ENCODE measurements around the gene BCL6B.
"Not testable (repeated sequence)": the region's sequence is repeated elsewhere in the genome, so short reads cannot be mapped to it uniquely, and the experiment has no call there.

The BCL6B gene, protein sequence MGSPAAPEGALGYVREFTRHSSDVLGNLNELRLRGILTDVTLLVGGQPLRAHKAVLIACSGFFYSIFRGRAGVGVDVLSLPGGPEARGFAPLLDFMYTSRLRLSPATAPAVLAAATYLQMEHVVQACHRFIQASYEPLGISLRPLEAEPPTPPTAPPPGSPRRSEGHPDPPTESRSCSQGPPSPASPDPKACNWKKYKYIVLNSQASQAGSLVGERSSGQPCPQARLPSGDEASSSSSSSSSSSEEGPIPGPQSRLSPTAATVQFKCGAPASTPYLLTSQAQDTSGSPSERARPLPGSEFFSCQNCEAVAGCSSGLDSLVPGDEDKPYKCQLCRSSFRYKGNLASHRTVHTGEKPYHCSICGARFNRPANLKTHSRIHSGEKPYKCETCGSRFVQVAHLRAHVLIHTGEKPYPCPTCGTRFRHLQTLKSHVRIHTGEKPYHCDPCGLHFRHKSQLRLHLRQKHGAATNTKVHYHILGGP

DNA sequence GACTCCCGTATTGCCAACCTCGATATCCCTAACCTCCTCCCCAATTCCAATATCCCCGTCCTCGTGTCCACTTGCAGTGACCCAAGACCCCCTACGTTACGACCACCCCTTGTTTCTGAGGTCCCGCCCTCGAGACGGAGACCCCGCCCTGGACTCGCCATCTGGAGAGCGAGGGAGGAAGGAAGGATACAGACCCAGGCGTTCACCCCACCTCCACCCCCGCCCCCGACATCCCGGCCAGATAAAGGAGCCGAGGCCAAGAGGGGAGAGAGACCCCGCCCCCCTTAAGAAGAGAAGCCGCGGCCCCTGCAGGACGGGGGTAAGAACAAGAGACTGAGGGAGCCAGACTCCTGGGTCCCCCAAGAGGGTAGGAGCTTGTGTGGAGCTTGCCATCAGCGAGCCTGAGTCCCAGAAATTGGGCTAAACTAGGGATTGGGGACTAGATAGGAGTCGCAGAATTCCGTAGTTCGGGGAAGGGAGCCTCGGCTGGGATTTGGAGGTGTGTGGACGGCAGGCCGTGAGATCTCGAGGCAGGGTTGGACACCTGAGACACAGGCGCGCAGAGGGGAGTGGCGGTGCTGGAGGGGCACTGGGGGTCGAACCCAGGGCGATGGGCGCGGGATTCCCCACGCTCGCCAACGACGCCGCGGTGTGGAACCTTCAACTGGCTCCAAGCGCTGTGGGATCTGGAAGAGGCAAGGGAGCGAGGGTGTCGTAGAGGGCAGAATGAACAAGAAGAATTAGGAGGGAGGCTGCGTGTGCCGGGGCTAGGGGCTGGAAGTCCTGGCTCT is at the start of gene BCL6B:
Gene BCL6B, plus strand, starts transcription at position 270 of the 791 bp plus-strand sequence. CDS start 622 bp downstream, outside the sequence.
- no peak for DNase-seq

DNA sequence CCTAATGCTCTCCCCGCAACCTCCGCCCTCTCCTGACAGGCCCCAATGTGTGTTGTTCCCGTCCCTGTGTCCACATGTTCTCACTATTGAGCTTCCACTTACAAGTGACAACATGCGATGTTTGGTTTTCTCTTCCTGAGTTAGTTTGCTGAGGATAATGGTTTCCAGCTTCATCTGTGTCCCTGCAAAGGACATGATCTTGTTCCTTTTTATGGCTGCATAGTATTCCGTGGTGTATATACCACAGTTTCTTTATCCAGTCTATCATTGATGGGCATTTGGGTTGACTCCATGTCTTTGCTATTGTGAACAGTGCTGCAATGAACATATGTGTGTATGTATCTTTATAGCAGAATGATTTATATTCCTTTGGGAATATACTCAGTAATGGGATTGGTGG is 43.4 kb upstream of the BCL6B start:
- not testable (repeated sequence) for DNase-seq

DNA sequence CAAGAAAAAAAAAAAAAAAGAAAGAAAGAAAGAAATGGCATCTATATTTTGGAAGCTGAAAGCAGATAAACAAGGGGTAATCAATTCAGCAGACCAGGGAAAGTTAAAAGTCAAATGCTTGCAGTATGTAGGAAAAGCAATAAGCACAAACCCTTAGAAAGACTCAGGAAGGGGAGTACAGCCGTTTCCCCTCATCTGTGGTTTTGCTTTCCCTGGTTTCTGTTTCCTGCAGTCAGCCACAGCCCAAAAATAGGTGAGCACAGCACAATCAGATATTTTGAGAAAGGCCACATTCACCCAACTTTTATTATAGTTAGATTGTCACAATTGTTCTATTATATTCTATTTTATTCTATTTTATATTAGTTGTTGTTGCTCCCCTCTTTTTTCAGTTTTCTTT is 41.4 kb upstream of the BCL6B start:
- DNase-seq: no peak

DNA sequence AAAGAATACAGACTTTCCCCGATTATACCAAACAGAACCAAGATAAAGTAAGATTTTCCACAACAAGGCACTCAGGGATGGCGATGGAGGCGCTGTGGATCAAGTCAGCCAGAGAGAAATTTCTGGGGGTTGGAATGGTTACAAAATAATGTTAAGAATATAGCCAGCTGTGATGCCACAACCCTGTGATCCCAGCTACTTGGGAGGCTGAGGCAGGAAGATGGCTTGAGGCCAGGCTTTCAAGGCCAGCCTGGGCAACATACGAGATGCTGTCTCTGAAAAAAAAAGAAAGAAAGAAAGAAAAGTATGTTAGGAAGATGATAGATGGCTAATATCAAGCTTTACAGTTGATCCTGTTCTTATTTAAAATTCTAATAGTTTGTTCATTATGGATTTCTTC is 37.6 kb upstream of the BCL6B start:
- DNase-seq: no peak

DNA sequence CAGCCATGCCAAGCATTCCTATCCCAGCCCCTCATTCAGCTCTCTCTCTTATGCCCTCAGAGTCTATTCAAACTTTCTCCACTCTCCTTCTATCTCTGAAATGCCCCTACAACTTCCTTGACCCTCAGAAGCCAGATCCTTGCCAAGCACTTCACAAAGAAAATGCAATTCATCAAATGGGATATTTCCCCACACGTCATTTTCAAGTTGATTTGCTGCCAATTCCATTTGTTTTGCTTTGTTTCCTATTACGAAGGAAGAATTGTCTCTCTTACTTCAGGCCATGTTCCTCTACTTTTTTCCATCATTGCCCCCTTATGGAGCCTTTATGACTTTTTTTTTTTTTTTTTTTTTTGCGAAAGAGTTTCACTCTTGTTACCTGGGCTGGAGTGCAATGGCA is 36.2 kb upstream of the BCL6B start:
- no peak for DNase-seq

DNA sequence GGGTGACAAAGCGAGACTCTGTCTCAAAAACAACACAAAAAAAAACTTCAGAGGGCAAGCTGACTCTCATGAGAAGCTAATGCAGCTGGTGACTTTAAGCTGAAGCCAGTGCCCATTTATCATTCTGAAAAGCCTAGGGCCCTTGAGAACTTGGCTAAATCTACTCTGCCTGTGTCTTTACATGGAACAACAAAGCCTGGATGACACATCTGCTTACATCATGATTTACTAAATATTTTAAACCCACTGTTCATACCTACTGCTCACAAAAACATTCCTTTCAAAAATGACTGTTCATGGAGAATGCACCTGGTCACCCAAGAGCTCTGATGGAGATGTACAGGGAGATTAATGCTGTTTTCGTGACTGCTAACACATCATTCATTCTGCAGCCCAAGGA is 33.1 kb upstream of the BCL6B start:
- DNase-seq: no peak

DNA sequence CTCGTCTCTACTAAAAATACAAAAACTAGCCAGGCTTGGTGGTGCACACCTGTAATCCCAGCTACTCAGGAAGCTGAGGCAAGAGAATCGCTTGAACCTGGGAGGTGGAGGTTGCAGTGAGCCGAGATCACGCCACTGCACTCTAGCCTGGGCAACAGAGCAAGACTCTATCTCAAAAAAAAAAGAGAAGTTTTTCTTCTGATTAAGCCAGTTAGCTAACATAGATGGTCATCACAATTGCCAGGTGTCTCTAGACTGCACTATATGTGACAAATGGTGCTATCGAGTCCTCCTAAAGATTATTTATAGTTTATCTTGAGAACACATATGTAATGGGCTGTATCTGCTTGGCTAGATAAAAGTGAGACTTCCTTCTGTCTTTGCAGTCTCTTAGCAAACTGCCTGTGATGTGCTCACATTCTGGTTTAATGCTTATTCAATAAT is 29.2 kb upstream of the BCL6B start:
- DNase-seq: not testable (repeated sequence)

DNA sequence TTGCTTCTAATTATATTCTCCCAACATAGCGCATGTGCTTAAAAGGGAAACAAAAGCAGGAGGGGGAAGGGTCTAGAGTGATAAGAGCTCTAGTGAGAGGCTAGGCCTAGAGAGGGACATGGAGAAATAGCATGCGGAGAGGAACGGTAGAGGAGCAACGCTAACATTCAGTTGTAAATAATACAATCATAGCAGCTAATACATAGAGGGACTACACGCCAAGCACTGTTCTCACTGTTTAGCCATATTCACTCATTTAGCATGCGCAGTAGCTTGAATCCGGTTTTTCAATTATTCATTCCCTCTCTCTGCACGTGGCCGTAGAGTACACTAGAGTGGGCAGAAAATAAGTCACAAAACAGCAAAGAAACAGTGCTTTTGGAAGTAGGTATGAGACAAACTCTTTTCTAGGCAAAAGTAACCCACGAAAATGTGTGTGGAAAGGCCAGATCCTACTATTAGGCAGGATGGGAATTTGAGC is 28.7 kb upstream of the BCL6B start:
- DNase-seq: no peak

DNA sequence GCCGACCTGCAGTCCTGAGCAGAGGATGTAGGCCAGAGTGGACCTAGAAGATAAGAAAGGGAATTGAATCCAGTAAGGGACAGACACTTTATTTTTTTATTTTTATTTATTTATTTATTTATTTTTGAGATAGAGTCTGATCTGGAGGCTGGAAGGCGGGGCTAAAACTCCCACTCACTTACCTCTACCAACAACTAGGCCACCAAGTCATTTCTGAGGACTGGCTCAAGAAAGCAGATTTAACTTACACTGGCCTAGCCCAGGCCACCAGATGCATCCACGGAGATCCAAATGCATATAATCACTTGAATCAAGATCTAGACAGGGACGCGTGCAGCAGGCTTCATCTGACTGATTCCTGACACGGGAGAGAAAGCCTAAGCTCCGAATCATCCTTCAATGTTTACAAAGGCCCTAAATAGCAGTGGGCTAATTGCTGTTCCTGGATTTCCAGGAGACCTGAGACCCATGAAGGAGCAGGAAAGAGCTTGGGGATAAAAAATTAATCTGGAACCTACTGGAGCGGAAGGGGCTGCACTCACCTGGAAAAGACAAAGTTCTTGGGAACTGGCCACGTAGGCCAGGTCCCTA is 28.1 kb upstream of the BCL6B start:
- no peak for DNase-seq

DNA sequence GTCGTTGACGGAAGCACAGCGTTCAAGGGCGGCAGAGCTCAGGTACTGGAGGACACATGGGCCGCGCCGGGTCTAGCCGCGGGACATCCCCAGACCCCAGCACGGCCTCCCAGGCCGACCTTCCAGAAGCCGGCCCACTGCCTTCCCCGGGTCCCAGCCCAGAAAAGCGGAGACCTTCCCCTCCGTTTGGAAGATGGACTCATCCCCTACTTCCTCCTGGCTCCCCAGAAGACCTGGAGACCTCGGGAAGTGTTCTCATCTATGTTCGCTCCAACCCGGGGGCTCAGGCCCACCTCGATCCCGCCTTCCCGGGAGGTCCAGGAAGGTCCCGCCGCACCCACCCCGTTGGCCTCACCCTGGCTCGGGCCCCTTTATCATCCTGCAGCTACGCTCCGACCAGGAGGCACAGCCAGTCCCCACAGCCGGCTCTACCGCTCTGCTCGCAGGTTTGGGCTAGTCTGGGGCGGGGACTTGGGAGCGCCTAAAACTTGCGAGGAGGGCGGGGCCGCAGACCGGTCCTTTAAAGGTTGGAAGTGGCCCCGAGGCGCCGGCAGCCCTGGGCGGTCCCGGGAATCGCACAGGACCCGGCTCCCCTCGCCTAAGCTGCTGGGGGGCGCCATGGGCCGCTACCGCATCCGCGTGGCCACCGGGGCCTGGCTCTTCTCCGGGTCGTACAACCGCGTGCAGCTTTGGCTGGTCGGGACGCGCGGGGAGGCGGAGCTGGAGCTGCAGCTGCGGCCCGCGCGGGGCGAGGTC is 27.2 kb upstream of the BCL6B start, which contains the start of gene ALOX12:
Gene ALOX12, plus strand, starts transcription at position 550 of the 756 bp plus-strand sequence. Its CDS starts 69 bp downstream, at position 619.
- DNase-seq: no peak

DNA sequence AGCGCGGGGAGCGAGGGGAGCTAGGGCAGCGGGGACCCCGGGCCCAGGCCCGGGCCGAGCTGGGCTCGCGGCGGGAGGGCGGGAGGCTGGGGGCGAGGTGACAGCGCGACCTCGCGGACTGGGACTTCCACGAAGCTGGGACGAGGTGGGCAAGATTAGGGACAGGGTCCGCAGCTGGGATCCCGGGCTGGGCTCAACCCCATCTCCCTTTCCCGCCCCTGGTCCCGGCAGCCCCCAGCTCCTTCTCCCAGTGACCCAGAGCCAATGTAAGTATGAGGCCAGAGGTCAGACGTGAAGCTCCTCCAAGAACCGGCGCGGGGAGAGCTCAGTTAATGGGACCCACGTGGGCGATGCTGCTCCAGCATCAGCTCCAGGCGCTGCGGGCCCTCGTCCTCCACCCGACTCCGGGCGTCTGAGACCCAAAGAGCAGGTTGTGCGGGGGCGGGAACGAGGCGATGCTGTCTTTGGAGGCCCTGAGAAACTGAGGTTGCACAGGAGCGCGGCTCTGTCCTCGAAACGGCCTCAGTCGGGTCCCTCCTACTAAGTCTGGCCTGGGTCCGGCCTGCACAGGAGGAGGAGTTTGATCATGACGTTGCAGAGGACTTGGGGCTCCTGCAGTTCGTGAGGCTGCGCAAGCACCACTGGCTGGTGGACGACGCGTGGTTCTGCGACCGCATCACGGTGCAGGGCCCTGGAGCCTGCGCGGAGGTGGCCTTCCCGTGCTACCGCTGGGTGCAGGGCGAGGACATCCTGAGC is 26.4 kb upstream of the BCL6B start:
- DNase-seq: no peak

DNA sequence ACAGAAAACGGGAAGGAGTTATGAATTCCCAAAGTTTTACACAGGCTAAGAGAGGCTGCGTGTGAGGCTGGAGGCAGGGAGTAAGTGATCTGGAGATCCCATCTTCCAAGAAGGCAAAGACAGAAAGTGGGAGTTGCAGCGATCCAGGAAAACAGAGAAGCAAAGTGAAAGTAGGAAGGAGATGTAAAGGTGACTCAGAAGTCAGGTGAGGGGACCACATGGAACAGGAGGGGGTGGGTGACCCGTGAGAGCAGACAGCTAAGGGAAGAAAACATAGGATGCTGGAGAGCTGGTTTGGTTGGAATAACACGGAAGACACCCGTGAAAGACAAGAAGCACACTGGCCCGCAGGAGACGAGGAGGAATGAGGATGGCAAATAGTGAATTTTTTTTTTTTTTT is 25.7 kb upstream of the BCL6B start:
- no peak for DNase-seq

DNA sequence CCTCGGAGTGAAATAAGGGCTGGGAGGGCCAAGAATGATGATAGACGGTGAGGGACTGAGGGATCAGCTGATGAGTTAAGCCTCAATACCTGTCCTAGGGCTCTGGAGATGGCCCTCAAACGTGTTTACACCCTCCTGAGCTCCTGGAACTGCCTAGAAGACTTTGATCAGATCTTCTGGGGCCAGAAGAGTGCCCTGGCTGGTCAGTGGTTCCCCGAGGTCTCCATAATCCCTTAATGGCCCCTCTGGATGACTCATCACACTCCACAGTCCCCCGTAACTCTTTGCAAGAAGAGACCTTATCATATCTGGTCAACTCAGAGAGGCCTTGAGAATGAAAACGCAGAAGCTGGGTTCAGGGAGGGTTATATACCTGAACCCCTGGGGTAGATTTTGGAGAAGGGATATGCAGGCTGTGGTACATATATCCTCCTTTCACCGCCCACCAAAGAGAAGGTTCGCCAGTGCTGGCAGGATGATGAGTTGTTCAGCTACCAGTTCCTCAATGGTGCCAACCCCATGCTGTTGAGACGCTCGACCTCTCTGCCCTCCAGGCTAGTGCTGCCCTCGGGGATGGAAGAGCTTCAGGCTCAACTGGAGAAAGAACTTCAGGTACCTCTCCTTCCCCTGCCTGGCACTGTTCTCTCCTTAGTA is 23.9 kb upstream of the BCL6B start:
- no peak for DNase-seq

DNA sequence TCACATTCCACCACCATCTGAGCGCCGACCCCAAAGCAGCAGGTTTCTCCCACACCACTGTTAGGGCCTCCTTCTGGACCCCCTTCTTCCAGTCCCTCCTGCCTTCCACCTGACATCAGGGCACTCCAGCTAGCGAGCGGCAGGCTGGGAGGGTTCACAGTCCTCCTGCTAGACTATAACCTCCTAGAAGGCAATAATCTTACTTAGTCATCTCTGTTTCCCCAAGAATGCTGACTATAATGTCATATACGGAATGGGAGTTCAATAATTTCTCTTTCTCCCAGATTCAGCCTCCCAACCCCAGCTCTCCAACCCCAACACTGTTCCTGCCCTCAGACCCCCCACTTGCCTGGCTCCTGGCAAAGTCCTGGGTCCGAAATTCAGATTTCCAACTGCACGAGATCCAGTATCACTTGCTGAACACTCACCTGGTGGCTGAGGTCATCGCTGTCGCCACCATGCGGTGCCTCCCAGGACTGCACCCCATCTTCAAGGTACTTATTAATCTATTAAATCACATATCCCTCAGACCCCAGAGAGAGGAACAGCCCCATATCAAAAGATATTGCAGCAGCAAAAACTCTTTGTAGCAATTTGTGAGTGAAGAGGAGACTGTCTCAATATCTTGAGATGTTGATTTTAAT is 21.4 kb upstream of the BCL6B start:
- DNase-seq: peak; percentile 15

DNA sequence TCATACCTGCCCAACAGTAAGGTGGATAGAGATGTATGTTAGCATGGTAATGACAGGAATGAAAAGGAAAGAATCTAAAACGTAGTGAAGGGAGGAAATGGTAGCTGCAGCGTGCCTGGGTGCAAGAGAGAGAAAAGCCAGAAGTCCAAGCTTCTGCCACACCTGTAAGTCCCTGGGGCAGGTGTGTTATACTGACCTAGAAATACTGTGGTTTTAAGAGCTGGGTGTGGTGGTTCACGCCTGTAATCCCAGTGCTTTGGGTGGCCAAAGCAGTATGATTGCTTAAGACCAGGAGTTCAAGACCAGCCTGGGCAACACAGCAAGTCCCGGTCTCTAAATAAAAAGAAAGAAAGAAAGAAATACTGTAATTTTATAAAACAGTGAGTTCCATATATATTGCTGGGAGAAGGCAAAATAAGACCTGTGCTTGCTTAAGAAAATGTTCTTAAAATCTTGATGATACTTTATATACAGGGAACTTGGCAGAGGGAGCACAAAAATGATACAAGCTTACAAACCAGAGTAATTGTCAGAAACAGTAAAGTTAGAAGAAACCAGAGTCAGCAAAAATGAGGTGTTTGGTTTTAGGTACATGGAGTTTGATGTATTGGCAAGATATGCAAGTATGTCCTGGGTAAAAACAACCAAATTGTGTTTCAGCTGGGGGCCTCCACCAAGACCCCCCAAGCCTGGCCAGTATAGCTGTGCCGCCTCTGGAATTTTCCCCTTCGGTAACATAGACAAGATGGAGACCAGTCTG is 20.4 kb upstream of the BCL6B start:
- DNase-seq: no peak

DNA sequence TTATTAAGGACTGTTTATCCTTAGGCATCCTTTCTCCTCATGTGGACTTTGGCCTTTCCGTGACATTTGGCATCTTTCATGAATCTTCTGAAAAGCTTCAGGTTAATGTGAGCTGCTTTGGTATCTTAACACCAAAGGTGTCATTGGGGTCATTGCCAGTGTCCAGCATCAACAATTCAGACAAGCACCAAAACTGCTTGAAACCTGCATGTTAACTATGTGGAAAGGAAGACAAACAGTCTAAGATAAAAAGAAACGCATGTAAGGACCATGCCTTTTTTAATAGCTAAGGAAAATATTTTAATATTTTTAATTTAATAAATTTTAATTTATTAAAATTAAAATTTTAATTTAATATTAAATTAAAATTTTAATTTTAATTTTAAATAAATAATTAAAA is 19.1 kb upstream of the BCL6B start:
- no peak for DNase-seq

DNA sequence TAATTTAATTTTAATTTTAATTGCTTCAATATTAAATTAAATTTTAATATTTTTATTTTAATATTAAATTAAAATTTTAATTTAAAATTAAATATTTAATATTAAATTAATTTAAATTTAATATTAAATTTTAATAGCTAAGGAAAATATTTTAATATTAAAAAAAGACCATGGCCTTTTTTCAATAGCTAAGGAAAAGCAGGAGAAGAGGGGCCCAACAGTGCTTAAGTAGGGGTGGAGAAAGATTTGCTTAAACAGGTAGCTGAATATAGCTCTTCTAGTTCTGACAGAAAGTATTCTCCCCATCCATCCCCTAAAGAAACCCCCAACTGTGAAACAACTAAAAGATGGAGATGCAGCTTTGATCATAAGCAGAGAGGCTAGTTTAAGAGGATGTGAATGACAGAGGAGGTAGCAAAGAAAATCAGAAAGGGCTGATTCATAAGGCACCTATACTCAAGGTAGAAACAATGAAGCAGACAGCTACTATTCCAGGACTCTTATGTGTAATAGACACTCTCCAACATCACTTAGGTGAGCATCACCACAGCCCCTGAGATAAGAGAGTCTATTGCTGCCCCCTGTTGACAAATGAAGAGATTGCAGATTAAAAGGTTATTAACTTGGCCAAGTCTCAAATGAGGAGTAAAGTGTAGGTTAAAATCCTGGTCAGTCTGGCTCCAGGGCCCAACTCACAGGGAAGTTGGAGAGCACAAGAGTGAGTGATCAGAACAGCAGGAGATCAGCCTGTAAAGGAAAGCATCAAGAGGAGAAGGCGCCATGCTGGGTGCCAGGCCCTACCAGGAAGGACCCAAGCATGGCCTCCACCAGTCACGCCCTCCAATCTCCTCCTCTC is 18.2 kb upstream of the BCL6B start:
- peak; percentile 90 for DNase-seq

DNA sequence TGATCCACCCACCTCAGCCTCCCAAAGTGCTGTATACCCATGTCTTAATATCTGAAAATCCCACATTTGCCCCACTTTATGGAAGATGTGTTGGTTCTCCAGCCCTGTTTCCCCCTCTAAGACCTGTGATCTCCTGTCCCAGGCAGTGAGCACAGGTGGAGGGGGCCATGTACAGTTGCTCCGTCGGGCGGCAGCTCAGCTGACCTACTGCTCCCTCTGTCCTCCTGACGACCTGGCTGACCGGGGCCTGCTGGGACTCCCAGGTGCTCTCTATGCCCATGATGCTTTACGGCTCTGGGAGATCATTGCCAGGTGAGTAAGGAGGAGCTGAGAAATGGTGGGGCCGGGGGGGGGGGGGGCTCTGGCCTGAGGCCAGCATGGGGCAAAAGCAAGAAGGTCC is 17.1 kb upstream of the BCL6B start:
- DNase-seq: no peak

DNA sequence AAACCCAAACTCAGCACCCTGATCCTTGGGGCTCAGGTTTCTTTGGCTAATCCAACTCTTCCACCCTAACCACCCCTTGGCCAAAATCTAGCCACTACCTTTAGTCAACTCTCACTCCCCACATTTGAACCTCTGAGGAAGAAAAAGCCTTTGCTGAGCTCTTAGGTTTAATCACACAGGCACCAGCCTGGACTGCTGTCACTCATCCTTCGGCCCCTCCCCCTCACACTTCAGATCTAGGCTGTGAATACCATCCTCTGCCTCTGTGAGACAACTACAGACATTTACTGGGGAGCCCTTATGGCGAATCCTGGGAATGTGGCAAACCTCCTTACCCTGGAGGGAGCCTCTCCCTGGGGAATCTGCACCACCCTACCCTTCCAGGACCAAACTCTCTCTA is 15.7 kb upstream of the BCL6B start:
- DNase-seq: no peak

Measured in NCI-H748 treated with DMSO at 0.1 percent for 48 hours (cell line).